GM18858 (cell line): ENCODE results near the gene DUSP22.
"Not testable (repeated sequence)": the region's sequence is repeated elsewhere in the genome, so short reads cannot be mapped to it uniquely, and the experiment has no call there.

ENCODE experiments used
- ATAC-seq: cut with Tn5 transposase; IDR thresholded peaks from one replicate; pipeline ENCODE4 v1.9.1; 2021; ENCODE audit not compliant: unreplicated experiment

The DUSP22 gene

GRCh38 chr6:322940-323729, 30.8 kb downstream of the DUSP22 start:
- no peak for ATAC-seq

GRCh38 chr6:323730-324088, 31.4 kb downstream of the DUSP22 start:
- ATAC-seq = no peak

- no peak for ATAC-seq
Measured at GRCh38 chr6:324116-324728, 31.9 kb downstream of the DUSP22 start.

- ATAC-seq = no peak
Measured at GRCh38 chr6:324729-325125, 32.4 kb downstream of the DUSP22 start.

GRCh38 chr6:325161-325860, 33.0 kb downstream of the DUSP22 start:
- ATAC-seq = not testable (repeated sequence)

GRCh38 chr6:326066-326465, 33.8 kb downstream of the DUSP22 start:
- ATAC-seq = not testable (repeated sequence)

GRCh38 chr6:326896-327537, 34.7 kb downstream of the DUSP22 start:
- ATAC-seq = no peak

- no peak for ATAC-seq
Measured at GRCh38 chr6:327538-328116, 35.3 kb downstream of the DUSP22 start.

GRCh38 chr6:328136-328670, 35.9 kb downstream of the DUSP22 start:
- ATAC-seq = peak; percentile 70

- no peak for ATAC-seq
Measured at GRCh38 chr6:328924-329323, 36.6 kb downstream of the DUSP22 start.

GRCh38 chr6:329888-330691, 37.8 kb downstream of the DUSP22 start:
- no peak for ATAC-seq

- ATAC-seq = no peak
Measured at GRCh38 chr6:330948-331347, 38.7 kb downstream of the DUSP22 start.

- peak; percentile 41 for ATAC-seq
Measured at GRCh38 chr6:331622-332521, 39.6 kb downstream of the DUSP22 start.

GRCh38 chr6:332671-333070, 40.4 kb downstream of the DUSP22 start:
- no peak for ATAC-seq

GRCh38 chr6:333379-334002, 41.2 kb downstream of the DUSP22 start:
- ATAC-seq = no peak

GRCh38 chr6:334536-335510, 42.5 kb downstream of the DUSP22 start:
- ATAC-seq = no peak

- ATAC-seq = no peak
Measured at GRCh38 chr6:335572-335971, 43.3 kb downstream of the DUSP22 start.
